GM21717 (cell line): Measurements from ENCODE around the gene KISS1.

Source experiments
- ATAC-seq: cut with Tn5 transposase; IDR thresholded peaks from one replicate; pipeline ENCODE4 v1.9.1; 2021; ENCODE audit warnings: mild to moderate bottlenecking, moderate library complexity; ENCODE audit not compliant: unreplicated experiment

KISS1 gene

DNA sequence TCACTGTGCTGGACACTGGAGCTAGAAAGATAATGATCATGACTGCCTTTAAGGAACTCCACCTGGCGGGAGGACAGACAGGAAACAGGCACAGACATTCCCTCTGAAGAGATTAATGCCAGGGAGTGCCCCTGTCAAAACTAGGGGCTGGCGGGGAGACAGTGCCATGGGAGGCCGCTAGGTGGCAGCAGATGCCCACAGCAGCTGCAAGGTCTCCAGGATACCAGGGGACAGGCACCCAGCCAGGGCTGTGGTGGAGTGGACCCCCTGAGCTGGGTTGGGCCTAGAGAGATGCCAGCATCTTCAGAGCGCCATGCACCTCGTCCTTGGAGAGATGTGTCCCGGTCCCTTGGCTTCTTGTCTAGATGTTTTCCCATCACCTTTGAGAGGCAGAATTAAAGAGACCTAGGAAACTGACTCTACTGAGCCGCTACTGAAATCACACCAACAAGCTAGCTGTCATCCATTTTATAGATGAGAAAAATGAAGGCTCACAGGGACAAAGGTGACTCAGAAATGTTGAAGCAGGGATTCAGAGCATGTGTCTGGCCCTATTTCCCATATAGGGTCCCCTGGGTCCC is 33.7 kb downstream of the KISS1 start:
- ATAC-seq = no peak

DNA sequence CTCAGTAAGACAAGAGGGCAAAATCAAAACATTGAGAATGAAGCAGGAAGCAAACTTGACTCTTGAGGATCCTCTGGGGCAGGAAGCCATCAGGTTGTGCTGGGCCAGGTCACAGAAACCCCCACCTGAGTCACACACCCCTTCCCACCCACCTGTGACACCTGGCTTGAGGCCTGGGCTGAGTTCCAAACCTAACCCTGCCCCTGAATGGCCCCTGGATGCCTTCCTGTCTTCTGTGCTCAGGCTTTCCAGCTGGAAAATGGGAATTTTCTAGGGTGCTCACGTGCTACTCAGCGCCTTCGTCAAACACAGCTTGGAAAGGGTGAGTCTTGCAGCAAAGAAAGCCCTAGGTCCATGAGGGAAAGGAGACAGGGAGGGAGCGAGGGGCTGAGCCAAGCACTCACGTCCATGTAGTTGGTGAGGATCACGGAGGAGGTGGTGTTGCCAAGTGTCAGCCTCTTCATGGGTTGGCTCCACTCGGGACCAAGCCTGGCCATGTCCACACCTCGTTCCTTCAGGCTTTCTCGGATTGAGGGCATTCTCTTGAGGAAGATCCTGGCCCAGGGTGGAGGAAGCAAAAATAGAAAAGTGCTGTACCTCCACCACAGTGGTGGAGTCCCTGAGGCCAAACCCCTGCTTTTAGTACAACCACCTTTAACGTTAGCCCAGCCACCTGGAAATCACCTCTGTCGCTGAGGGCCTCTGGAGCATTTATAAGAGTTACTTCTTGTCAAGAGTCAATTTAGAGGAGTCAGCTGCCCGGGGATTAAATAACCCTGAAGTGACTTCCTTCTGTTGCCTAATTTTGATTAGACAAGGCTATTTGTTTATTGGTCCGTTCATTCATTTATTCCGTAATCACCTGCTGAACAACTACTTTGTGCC is 34.4 kb downstream of the KISS1 start:
- ATAC-seq = no peak

DNA sequence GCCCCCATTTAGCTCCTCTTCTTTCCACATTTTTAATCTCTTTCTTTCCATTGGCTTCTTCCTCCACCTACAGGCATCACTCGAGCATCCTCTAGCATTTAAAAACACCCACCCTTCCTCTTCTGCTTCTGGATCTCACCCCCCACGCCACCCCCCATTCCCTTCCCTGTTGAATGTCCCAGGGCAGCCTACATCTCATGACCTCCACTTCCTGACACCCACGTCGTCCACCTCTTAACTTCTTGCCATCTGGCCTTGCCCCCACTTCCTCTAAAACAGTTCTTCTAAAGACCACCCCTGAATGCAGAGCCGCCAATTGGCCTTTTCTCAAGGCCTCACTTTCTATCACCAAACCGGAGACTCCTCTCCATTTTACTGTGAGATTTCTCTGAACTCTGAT is 38.3 kb downstream of the KISS1 start:
- ATAC-seq = no peak

DNA sequence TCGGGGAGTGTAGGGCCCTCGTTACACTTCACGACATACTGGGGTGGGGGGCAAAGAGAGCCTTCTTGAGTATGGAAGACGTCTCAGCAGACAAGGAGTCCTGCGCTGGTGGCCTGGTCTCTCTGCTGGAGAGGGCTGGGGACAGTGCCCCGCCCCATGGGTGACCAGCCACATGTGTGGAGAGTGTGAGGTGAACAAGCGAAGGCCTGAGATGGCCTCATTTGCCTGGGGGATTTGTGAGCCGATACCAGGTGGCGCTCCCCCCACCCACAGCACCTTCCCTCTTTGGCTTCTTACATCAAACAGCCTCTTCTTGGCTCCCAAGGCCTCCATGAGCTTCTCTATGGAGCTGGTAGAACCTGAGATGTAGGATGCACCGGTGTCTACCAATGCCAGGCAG is 40.4 kb downstream of the KISS1 start:
- no peak for ATAC-seq

DNA sequence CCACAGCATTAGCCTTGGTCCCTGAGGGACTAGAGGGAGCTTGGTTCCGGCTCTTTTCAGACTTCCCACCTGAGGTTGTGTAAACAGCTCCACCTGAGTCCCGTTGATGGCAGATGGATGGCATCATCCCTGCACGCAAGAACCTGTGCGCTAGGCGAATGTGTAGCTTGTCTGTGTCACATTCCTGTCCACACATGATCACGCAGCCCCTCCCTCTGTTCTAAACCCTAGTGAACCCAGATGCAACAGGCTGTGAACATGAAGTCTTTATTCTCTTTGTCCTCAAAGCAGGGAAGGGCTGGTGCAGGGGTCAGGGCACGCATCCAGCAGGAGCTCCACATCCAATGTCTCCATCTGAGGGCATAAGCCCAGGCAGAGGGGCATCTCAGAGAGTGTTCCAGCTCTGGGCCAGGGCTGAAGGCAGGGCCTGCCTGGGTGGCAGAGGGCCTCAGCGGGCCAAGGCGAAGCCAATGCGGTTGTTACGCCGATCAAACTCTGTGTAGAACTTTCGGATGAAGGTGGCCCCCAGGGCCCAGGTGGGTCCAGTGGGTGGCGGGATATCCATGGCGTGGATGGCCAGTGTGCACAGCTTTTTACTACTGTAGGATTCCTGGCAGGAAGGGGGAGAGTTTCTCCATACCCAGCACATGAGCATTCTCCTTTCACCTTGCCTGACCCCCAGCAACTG is 41.6 kb downstream of the KISS1 start:
- no peak for ATAC-seq

DNA sequence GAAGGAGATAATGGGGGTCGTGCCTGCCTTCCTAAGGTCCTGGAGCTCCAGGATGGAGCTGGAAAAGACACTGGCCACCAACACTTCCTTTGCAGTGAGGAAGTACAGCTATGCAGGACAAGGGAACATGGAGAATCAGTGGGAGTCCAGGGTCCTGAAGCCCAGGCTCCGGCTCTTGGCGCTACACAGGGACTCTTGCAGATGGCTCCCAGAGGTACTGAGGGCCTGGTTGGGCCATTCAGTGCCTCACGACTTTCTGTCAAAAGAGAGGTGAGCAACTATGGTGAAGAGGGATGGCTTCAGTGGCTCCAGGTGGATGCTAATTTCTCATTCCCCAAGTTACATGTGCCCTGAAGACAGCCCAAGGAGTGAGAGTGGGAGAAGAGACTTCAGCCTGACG is 42.6 kb downstream of the KISS1 start:
- ATAC-seq = no peak

DNA sequence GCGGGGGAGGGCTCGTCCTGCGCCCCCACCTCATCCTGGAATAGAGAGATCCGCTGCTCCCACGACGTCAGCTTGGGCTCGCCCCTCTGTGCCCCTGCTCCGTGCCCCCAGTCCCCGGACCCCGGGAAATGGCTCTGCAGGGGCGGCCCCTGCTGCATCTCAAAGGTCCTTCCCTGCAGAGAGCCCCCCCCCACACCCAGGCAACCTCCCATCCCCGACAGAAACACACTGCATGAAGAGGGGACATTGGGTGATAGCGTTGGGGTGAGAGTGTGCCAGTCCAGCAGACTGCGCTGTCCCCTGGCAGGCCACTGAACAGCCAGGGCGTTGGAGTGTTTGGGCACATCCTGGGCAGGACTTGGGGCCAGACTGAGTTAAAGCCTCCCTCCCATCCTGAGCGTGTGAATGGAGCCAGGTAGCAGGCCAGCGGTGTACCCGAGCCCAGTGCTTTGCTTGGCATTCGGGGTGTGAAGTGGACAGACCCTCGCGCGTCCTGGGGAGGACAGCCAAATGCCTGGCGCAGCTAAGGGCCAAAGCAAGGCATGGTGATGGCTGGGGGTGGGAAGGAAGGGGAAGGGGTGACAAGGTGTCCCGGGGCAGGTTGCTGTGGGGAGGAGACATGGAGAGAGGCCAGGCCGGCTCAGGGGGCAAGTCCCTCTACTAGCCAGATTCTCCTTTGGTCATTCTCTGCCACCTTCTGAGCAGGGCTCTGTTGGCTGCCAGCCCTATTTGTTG is 43.8 kb downstream of the KISS1 start:
- ATAC-seq = no peak

DNA sequence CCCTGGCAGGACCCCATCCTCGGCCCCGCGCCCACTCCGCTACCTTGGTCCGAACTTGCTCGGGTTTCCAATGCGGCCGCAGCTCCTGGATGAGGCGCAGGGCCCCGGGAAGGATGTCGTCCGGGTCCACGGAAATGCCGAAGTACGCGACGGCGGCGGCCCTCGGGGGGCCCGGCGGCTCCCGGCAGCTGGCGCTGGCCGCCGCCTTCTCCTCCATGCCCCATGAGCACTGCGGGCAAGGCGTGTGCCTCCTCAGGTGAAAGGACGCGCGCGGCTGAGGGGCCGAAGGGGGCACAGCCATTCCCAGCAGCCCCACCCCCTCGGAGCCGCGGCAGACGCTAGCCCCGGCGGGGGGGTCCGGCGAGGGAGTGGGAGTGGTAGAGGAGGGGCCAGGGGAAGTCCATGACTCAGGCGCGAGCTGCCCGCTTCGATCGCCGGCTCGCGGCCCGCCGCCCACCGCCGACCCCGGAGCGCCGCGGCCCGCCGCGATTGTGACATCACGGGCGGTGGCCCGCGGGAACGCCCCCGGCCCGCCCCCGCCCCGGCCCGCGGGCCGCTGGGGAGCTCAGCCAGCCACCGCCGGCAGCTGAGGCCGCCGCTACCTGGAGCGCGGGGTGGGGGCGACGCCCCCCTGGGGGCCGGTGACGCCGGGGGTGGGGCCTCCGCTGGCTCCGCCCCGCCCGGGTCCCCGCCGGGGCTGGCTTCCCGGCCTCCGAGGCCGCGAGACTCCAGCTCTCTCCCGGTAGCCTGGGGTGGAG is 44.6 kb downstream of the KISS1 start, which contains the start of gene ETNK2:
TSS of gene ETNK2 (minus strand) at position 493 of the 758 bp plus-strand sequence. CDS start at position 301, 192 bp downstream.
- ATAC-seq = no peak

DNA sequence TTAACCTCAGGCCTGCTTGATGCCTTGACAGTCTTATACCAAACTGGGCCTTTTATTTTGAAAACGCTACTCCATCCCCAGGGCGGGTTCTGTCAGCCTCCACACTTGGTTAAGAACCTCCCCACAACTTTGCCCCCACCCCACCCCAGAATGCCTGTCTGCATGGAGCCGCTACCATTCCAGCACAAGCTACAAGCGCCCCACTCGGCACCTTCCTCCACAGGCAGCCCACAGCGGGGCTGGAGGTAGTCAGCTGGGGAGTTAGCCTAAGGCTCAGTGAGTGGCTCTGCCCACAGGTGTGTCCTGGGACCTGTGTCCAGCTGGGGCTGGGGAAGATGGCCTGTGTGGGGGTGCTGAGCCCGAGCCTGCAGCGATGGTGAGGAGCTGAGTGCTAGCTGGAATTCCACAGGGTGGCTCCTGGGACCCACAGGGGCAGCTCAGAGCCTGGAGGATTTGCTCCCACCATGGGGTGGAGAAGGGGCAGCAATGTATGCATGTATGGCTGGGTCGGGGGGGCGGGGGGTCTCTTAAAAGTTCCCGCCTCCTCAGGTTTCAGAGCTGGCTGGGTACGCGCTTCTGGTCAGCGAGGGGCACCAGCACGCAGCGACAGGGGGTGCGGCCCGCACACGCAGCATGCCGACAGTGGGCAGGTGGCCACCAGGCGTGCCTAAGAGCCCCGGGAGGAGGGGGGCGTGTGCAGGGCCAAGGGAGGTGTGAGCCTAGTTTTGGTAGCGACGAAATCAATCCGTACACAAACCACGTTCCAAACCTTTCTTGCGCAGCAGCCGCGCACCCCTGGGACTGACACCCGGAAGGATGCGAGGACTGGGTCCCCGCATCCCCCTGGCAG is 45.4 kb downstream of the KISS1 start:
- no peak for ATAC-seq

DNA sequence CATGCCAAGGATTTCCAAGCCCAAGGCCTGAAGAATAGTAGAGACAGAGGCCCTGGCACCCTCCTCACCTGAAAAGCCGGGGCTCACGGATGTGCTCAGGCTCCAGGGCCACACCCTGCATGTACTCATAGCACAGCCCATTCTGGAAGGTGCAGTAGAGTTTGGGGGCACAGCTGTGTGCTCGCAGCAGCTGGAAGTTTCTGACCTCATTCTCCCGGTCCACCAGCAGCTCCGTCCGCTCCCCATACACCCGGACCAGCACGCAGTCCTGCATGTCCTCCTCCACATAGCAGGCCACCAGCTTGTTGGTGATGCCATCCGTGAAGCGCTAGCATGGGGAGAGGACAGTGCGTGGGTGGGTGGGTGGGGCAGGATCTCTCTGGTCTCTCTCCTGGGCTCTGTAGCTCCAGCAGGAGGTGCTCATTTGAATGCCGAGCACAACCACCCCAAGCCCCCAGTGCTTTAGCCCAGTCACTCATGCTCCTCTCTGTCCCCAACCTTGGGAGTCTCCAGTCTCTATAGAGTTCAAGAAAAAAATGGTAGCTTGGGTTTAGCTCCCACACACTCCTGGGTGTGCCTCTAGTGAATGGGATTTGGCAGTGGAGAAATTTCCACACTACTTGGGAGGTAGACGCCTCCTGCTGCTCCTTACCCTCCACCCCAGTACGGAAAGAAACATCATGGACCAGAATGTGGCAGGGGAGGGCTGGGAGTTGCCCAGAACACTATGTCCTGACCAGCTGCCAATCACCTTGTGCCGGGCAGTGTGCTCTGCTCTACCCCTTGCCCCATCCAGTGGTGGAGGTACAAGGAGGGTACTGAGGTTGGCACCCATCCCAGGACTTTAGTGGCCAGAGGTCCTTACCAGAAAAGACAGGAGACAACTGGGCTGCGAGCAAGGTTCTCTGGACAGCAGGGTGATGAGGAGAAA is 46.4 kb downstream of the KISS1 start:
- no peak for ATAC-seq

DNA sequence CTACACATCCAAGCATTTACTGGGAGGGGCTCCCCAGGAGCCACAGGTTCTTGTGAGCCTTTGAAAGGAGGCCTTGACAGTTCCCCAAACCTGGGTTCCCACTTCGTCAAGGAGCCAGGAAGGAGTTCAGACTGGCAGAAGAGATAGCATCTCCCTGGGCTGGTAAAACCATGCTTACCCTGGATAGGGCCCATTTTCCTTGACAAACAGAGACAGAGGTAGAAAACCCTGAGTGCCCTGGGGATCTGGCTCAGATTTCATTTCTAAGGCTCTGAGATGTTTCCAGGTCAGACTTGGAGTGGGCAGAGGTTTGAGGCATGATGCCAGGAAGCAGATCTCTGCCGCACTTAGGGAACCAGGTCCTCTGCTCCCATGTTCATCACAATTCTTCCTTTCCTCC is 47.2 kb downstream of the KISS1 start:
- ATAC-seq = no peak

DNA sequence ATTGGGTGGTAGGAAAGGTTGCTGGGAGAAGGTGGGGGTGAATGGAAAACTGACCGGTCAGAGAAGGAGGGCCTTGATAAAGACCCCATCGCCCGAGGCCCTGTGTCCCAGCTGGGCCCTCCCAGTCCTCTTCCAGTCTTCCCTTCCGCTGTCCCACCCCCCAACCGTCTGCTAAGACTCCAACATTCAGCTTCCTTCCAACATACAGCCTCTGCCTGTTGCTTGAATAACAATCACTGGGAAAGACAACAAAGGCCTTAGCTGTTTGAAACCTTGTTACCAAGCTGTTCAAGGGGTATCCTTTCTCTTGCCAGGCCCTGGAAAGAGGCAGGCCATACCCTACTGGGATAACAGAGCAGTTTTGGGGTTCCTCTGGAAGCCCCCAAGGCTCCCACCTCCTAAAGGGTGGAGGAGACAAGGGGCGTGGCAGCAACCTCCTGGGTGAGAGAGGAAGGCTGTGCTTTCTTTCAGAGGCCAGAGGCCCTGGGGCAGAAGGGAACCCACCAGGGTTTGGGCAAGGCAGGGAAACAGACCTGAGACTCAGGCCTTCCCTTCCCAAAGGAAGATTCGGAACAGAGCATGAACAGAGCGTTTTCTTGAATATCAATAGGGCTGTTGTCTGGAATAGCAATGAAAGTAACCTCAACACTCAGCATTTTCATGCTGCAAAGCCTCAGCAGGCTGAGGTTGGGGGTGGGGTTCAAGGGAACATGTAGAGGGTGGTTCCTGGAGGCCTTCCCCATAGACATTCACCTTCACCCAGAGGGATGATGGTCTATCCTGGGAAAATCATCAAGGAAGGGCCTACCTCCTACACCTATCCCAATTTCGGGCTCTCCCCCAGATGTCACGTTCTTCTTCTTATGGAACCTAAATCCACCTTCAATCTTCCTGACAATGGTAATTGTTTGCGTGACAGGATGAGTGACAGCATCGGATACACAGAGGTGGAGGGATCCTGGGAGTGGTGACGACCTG is 48.6 kb downstream of the KISS1 start:
- no peak for ATAC-seq

DNA sequence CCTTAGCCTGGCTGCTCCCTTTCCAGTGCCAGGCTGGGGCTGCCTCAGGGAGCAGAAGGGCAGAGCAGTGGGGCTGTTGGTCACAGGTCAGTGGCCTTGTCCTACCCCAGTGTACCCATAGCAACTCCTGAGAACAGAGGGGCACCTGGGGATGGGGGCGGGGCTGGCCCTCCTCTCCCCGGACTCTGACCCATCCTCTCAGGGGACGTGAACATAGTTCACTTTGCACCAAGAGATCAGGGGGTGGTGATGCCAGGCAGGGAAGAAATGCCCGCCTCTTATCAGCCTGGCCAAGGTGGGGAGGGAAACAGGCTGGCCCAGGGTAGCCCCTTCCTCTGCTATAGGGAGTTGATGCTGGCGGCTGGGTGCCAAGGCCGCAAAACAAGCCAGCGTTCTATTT is 49.3 kb downstream of the KISS1 start:
- no peak for ATAC-seq

DNA sequence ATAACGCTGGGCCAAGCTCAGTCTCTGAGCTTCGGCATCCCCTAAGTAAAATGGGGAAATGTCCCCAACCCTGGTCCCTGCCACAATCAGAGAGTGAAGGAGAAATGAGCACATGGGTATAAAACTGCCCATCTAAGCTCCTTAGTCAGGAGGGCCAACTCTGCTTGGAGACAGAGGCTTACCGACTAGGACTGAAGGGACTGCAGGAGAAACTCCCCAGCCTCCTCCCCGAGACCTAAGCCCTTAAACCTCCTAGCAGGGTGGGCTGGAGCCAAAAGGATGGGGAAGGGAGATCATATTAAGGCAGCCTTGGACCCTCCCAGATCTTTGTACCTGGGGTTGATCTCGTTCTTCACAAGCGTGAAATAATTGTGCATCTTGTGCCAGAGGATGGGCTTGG is 50.0 kb downstream of the KISS1 start:
- ATAC-seq = no peak

DNA sequence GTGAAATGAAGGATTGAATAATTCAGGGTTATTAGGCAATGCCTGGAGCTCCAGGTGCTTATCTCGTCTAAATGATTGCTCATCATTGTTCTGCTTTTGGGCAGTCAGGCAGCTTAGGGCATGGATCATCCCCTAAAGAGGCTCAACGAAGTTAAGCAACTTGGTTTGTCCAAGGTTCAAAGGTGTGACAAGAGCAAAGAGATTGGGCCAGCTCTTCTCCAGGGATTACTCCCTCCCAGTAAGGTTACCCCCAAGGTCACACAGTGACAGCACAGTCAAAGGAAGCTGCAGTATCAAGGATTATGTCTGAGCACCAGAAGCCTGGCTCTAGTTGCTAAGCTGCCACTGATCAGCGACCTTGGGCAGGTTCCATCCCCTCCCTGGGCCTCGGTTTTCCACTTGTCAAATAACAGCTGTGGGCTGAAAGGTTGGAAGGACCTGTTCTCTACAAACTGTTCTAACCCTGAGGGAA is 51.2 kb downstream of the KISS1 start:
- no peak for ATAC-seq

DNA sequence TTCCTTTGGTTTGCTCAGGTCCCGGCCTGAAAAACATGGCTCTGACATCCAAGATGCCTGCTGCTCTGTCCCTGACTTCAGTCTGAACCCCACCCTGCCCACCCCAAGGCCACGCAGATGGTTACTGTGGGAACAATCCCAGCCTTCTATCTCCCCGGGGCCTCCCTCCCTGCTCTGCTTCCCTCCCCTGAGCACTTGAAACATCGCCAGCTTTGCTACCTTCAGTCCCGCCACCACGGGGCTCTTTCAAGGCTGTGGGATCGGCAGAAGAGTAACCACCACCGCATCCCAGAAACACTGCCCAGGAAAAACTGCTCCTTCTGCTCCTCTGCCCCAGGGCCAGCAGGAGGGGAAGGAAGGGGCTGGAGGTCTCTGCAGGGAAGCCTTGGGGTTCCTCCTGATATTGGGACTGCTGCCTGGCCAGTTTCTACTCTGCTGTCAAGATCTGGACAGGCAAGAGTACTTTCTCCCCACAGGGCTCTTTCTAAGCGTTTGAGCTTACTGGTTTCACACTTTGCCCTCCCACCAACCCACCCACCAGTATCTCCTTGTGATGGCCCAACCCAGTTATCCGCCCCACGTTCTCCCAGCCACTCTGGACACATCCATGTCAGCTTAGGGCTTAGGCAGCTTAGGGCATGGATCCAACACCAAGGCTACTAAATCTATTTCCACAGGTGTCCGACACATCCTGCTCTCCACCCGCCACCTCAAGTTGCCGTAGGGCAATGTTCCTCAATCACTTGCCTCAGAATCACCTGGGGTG is 52.8 kb downstream of the KISS1 start:
- ATAC-seq = no peak
